KOPT-K1 (cell line): ENCODE data around the gene HOXD12.

Source experiments
- H3K27ac ChIP-seq: fragments of 200-600 bp; sonication (generic); 2 replicates; pipeline ENCODE4 v1.5.1; 2016; ENCODE audit warnings: antibody characterized with exemption, mild to moderate bottlenecking, low read depth, low read length; ENCODE audit not compliant: poor library complexity, severe bottlenecking
- H3K36me3 ChIP-seq: fragments of 200-600 bp; sonication (generic); 2 replicates; pipeline ENCODE4 v1.5.1; 2017; ENCODE audit warnings: antibody characterized with exemption, mild to moderate bottlenecking, low read length, moderate library complexity; ENCODE audit not compliant: insufficient read depth
- H3K9me3 ChIP-seq: fragments of 200-600 bp; sonication (generic); 2 replicates; pipeline ENCODE4 v1.5.1; 2017; ENCODE audit warnings: antibody characterized with exemption, low read length, mild to moderate bottlenecking; ENCODE audit not compliant: insufficient read depth, poor library complexity, severe bottlenecking

The HOXD12 gene, protein sequence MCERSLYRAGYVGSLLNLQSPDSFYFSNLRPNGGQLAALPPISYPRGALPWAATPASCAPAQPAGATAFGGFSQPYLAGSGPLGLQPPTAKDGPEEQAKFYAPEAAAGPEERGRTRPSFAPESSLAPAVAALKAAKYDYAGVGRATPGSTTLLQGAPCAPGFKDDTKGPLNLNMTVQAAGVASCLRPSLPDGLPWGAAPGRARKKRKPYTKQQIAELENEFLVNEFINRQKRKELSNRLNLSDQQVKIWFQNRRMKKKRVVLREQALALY

DNA sequence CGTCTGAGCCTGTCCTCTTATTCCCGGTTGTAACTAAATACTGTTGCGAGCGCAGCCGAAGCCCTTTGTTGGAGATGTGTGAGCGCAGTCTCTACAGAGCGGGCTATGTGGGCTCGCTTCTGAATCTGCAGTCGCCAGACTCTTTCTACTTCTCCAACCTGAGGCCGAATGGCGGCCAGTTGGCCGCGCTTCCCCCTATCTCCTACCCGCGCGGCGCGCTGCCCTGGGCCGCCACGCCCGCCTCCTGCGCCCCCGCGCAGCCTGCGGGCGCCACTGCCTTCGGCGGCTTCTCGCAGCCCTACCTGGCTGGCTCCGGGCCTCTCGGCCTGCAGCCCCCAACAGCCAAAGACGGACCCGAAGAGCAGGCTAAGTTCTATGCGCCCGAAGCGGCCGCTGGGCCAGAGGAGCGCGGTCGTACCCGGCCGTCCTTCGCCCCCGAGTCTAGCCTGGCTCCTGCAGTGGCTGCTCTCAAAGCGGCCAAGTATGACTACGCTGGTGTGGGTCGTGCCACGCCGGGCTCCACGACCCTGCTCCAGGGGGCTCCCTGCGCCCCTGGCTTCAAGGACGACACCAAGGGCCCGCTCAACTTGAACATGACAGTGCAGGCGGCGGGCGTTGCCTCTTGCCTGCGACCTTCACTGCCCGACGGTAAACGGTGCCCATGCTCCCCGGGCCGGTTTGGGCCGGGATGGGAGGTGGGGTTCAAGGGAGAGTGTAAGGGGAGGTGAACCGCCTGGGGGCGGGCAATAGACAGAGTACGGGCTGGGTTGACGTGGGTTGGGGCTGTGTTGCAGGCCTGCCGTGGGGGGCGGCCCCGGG, at the start of gene HOXD12:
HOXD12 (plus strand) TSS at position 68 of the 819 bp plus-strand sequence; CDS start at position 75, 7 bp downstream.
- Histone ChIP-seq H3K36me3 (no peaks in the 10 kb centered on the region), H3K27ac (no peak within 1 kb of the TSS), H3K9me3 (no peaks in the 10 kb centered on the region)

DNA sequence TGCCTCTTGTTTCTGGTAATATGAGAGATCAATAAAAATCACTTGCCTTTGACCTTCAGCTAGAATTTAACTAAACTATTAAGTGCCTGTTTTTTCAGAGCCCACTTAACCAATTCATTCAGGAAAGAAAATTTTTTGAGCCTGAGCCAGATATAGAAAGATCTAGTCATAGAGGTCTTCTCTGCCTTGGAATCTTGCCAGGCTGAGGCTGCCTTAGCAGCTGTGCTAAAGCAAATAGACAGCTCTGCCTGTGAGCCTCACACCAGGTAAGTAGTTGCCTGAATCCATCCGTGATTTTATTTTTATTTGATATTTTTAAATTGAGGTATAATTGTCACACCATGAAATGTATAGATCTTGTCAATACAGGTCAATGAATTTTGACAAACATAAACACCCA, 43.2 kb upstream of the HOXD12 start:
- H3K36me3 ChIP-seq: no peaks in the 10 kb centered on the region
- H3K27ac ChIP-seq: no peak overlapping the region
- no peaks in the 10 kb centered on the region for H3K9me3 ChIP-seq

DNA sequence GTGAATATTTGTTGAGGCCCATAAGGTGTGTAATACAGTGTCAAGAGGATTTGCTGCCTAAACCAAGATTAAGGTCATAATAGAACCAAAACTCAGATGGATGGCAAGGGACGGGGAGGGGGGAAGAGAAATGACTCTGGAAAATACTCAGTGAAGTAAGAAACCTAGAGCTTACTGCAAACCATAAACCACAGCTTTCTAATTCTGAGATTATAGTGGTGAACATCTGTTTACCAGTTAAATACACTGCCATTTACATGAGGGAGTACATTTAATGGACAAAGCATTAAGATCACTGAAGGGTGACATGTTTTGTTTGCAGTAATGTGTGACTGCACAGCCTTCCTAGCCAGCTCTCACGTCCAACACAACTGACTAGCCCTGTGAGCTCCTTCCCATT, 35.6 kb upstream of the HOXD12 start:
- no peaks in the 10 kb centered on the region for H3K9me3 ChIP-seq
- no peaks in the 10 kb centered on the region for H3K36me3 ChIP-seq
- H3K27ac ChIP-seq: no peak overlapping the region

DNA sequence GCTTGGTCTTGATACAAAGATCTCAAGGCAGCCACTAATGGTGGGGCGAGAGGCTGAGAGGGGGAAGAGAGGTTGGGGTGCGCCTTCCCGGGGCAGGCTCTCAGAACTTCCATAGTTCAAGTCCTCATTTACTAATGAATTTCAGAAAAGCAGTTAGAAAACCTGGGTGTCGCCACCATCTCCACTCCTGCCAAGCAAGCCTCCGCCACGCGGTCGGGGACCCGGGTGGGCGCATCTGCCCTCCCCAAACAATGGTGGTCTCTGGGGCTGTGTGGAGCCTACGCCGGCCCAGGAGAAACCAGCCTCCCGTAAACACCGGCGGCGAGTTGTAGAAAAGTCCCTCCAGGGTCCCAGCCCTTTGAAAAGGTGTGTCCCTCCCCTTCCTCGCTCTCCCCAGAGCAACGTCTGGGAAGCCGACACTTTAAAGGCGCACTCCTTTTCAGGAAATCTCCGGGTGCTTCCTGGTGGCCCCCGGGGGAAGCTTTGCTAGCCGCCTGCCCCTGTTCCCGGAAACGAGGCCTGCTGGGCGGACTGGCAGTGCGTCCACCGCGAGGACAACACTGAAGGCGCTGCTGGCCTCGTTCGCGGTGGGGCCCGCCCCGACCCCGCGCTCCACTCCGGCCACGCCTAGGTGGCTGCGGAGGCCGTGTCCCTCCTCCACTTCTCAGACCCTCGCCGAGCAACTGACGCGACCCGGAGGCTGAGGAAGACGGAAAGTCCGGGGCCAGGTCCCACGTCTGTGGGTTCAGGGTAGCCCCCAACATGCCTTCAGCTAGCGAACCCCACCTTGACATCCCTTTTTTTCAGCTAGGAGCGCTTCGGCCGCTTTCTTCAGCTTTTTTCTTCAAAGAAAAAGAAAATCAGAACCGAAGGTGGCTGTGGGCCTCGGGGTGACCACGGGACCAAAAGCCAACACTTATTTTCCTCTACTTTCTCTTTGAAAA, 32.7 kb upstream of the HOXD12 start:
- no peaks in the 10 kb centered on the region for H3K36me3 ChIP-seq
- peaks cover 3% of the 10 kb centered on the region for H3K9me3 ChIP-seq
- H3K27ac ChIP-seq: no peak overlapping the region

DNA sequence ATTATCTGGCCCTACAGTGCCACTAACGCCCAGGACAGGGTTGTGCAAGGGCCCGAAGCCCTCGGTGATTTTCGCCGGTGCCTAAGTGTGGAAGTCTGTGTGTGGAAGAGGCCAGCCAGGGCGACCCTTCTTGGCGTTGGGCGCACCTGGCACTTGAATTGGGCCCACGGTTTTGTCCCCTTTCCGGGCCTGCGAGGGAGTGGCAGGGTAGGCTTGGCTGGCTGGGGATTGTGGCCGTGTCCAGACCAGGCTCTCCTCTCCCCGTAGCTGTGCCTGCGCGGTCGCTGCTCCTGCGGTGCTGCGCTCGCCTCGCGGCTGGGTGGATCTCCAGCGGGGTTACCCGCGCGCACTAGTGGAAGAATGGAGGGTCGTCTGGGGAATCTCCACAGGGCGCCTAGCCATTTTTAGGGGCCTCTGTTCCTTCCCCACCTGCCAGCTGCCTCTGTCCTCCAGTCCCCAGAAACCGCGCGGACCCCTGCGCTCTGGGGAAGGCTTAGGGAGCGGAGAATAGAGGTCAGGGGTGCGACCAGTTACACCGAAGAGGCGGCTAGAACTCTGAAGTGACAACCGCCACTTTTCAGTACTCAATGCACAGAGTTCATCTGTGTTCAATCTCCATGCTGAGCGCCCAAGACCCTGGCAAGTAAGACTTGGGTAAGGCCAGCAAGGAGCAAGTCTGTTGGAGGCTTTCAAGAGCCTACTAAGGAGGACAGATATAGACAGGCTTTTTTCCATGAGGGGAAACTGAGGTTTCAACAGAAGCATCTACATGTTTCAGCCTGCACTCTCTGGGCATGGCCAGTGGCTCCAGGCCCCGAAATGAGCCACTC, 31.8 kb upstream of the HOXD12 start:
- Histone ChIP-seq H3K9me3 (peaks cover 8% of the 10 kb centered on the region), H3K36me3 (no peaks in the 10 kb centered on the region), H3K27ac (no peak overlapping the region)

DNA sequence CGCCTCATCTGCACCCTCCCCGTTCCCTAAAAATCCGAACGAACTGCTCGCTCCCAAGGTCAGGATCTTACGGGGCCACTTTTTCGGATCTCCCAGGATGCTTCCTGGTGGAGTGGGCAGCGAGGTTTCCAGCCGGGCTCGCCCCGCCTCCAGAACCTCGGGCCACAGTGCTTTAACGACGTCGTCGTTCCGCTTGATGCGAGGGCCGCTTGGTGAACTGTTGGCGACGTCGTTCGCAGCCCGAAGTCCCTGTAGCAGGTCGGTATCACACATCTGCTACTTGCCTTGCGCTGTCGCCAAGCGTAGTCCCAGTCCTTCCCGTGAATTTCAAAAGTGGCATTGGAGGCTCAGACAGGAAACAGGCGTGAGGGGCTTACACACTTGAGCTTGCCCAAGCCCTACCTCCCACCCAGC, 31.2 kb upstream of the HOXD12 start:
- Histone ChIP-seq H3K36me3 (no peaks in the 10 kb centered on the region), H3K27ac (no peak overlapping the region), H3K9me3 (peaks cover 8% of the 10 kb centered on the region)

DNA sequence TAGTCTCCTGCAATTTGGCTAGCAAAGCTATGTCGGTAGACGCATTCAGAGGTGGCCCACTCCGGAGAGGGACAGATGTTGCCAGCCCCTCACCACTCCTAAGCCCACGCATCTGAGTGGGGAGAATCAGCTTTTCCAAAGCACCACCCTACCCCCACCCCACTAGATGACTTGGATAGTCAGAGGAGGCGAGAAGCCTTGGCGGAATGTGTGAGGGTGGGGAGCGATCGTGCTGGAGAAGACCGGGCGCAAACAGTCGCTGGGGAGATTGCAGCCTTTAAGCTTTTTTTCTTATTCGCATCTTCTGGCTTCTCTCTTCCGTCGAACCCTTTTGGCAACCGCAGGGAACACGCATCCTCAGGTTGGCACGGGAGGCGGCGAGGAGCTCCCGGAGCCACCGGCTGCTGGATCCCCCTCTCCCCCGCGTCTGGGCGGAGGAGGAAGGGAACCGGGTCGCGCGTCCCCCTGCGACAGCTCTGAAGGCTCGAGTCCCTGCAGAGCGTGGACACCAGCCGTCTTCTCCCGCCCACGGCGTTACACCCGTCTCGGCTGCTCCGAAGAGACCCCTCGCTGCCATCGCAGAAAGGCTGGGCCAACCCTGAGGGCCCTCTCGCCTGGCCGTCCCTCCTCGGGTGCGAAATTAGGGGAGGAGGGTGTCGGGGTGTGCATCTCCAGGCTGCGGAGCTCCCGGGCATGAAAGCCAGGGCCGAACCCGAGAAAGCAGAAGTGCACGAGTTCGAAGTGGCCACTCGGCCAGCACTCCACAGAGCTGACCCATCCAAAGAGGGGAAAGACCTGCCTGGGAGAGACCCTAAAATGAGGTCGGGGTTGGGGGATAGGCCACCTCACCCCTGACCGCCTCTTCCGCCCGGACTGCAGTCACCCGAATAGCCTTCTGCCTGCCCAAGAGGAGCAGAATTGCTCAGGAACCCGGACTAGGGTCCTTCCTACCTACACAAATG, 28.0 kb upstream of the HOXD12 start:
- Histone ChIP-seq H3K27ac (no peak overlapping the region), H3K9me3 (peaks cover 8% of the 10 kb centered on the region), H3K36me3 (no peaks in the 10 kb centered on the region)

DNA sequence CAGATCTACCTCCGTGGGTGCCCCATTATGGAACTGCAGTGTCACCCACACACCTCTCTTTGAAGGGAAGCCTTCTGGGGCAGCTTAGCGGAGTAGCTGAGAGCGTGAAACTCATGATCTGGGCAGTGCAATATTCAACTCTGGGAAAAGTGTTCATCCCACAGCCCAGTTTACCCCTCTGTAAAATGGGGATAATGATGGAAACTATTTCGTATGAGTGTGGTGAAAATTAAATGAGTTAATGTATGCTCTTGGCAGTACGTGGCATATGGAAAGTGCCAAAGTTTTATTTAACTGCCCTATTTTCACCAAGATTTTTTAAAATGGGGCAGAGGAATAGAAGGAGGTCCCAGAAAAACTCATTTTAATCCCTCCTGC, 27.3 kb upstream of the HOXD12 start:
- Histone ChIP-seq H3K9me3 (peaks cover 8% of the 10 kb centered on the region), H3K36me3 (no peaks in the 10 kb centered on the region), H3K27ac (no peak overlapping the region)

DNA sequence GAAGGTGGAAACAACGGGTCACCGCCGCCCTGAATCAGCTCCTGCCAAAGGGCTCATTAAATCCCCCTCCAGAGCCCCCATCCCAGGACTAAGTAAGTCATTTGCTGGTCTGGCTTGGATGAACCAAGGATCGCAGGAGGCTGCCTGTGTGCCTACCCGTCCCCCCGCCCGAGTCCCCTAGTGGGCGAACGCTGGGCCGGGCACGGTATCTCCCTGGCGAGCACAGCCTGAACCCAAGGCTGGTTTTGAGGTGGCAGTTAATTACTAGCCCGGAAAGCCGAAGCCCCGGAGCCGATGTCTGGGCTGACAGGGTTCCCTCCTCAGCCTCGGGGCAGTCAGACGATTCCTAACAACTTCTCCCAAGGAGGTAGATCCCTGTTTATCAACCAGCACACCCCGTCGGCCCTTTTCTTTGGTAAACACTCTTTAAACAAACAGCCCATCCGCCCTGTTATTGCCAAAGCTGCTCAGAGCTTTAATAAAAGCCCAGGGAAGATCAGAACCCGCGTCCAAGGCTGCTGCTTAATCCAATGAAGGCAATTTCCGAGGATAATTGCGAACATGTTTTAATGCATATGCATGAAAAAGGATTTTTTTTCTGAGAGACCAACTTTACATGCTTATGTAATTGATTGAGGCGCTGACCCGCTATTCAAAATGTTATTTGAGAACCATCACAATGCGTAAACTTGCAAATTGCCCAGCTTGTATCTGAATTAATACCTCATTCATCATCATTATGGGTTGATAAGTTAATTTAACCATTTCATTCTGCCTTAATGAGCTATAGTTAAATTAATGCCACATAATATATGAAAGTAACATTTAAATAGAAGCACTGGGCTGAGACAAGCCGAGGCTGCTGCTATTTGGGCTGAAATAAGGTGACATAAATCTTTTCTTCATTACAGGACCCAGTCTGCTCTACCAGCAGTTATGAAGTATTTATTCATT, 26.4 kb upstream of the HOXD12 start:
- Histone ChIP-seq H3K36me3 (no peaks in the 10 kb centered on the region), H3K9me3 (peaks cover 8% of the 10 kb centered on the region), H3K27ac (no peak overlapping the region)

DNA sequence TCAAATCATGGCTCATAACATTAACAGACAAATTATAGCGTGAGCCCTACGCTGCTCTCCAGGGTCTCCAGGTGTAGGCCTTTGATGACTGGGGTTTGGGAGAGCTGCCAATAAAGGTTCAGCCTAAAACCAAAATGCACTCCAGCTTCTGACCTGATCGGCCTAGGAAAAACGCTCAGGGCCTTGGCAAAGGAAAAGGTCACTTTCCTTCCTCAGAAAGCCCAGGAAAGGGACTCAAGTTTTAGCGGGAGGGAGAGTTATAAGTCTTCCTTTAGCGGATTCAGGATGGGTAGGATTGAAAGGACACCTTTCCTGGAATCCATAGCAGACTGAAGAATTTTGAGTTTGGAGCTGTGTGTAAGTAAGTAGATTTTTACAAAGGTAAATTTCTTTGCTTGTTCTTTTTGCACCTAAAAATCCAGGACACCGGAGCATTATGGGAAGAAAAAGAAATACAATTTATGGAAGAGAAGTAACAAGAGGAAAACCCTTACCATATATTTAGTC, 24.6 kb upstream of the HOXD12 start:
- Histone ChIP-seq H3K9me3 (peaks cover 22% of the 10 kb centered on the region), H3K36me3 (no peaks in the 10 kb centered on the region), H3K27ac (no peak overlapping the region)

DNA sequence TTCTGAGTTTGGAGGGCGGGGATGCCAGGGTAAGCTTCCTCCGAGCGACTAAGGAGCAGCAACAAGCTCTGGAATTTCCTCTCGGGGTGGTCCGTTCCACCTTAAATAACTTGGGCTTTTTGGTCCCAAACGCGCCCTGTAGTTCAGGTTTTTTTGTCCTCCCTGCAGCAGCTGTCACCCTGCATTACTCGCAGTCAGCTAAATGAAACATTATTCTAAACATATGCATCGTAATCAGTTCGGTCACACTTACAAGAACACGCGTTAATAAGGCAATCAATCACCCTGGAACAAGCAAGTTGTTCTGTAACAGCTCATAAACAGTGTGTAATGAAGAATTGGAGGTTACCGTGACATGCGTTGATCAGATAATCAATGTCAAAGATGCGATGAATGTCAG, 24.1 kb upstream of the HOXD12 start:
- H3K36me3 ChIP-seq: no peaks in the 10 kb centered on the region
- no peak overlapping the region for H3K27ac ChIP-seq
- peaks cover 22% of the 10 kb centered on the region for H3K9me3 ChIP-seq

DNA sequence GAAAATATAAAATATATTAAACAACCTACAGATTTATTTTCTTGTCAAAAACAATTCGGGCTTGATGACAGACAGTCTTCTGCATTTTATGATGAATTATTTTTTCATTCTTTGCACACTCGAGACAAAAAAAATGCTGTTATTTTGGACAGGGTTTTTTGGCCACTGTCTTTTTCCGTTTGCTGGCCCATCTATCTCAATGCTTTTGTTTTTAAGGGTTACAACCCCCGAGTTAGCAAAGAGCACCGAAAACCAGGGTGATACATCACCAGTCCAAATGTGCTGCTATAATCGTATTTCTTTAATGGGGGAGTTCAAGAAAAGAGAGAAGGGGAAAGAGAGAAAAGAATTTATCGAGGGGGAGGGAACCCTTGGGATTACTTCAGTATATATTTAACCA, 23.5 kb upstream of the HOXD12 start:
- Histone ChIP-seq H3K9me3 (peaks cover 22% of the 10 kb centered on the region), H3K36me3 (no peaks in the 10 kb centered on the region), H3K27ac (no peak overlapping the region)
